HG03066 (cell line): ENCODE measurements around the gene PRKCE.

ENCODE experiments used
- ATAC-seq: cut with Tn5 transposase; IDR thresholded peaks from one replicate; pipeline ENCODE4 v1.9.1; 2021; ENCODE audit warnings: low read depth; ENCODE audit not compliant: unreplicated experiment

The PRKCE gene

DNA sequence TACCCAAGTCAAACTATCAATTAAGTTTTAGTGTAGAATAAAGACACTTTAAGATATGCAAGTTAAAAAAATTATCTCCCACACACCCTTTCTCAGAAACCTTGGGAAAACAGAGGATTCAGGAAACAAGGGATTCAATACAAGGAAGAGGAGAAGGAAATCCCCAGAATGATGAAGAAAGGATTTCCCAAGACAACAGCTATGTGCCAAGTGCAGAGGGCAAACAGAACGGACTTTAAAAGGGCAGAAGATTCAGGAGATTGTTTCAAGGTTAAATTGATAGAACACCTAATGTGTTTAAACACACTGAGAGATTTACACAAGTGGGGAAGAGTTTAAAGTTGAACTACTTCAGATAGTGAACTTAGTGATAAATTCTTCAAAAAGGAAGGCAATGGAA lies 574.3 kb downstream of the PRKCE start:
- no peak for ATAC-seq

DNA sequence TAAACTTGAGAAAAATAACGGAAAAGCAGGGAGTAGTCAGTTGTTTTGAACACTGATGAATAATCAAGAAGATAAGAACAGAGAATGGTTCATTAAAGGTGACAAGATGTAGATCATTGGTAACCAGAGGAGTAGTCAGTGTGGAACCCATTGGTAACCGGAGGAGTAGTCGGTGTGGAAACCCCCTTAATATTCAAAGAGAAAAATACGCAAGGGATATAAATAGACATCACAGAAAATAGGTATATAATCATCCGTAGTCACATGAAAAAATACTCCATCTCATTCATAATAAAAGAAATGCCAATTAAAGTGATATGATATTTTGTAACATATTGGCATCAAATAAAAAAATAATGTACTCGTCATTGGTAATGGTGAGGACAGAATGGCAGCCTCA lies 575.1 kb downstream of the PRKCE start:
- ATAC-seq: no peak

DNA sequence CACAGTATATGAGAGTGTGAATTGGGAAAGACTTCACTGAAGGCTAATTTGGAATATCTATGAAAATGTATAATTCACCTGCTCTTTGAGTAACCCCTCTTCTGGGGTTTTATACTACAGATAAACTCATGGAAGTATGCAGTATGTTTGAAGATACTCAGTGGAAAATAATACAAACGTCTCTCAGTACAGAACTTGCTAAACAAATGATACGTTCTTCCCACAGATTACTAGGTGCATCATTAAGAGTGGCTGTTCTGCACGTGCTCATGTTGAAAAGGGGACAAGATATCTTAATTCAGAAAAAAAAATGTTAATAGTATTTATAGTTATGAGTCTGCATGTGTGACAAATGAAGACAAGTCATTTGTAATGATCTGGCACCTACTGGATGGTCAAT lies 575.5 kb downstream of the PRKCE start:
- no peak for ATAC-seq

DNA sequence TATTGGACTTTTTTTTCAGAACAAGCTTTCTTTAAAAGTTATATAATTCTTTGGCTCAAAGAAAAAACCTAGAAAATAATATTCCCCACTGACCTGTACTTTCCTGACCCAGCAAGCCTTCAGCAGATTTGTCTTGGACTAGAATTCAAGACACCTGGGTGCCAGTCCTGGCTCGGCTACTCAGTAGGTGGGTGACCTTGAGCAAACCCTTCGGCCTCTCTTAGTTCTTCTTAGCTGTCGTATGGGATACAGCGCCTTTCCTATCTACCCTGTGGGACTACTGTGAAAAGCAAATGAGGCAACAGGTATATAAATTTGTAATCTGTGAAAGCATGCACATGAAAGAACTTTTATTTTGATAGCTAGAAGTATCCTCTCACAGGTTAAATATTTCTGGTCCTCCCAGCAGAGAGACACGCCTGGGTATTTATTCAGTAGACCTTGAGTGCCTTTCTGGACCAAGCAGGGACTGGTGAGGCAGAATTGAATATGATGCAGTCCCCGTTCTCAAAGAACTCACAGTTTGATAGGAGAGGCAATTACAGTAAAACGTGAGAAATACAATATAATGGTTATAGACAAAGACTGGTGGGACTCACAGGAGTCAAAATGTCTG lies 576.3 kb downstream of the PRKCE start:
- no peak for ATAC-seq

DNA sequence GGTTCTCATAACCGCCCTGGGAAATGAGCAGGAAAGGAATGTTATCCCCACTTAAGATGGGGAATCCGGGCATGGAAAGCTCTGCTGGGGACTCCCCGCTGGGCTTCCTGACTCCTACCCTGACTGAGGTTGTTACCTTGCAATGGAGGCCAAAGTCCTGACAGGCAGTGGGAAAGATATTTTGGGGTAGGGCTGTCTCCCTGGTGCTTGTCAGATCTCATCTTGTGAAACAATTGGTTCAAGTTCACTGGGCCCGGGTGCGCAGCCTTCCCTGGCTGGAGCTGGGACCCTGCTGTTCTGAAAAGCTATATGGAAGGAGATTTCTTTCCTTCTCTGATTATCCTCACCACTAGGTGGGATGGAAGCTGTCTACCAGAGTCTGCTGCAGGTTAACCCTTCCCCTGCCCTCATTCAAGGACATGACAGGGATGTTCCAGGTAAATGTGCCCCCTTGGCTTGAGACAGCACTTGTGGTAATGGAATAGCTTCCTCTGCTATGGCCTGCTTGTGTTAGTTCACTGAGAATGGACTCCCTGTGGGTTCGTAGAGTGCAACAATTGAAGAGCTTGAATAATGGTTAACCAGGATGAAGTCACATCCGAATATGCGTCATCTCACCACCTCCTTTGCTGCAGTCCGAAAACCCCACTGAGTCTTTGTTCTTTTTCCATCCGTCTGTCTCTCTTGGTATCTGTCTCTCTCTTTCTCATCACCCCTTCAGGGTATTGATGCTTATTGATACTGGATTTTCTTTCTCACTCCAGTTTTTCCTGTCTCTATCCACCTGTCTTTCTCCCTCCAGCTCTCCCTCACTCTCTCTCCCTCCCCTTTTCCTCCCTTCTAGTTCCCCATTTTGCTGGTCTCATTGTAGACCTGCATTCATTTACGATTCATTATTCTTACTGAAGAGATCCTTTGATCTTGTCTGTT lies 577.9 kb downstream of the PRKCE start:
- ATAC-seq: peak; percentile 74

DNA sequence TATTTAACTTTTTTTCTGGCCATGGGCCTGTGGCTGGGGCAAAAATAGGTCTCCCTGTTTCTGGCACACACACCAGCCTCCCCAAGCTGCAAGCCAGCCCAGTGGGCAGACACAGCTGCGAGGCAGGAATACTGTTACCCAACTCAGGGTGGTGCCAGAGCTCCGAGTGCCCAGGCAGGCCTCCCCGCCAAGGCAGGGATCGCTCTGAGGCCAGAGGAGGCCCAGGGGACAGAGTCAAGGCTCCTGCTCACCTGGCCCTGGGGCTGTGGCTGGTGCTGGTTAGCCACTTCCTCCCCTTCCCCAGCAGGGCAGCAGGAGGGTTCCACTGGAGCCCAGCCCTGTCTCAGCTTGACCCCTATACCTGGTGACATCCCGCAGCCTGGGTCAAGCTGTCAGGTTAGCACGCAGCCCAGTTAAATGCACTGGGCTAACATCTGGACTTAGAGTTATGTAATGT lies 578.7 kb downstream of the PRKCE start:
- peak; percentile 45 for ATAC-seq

DNA sequence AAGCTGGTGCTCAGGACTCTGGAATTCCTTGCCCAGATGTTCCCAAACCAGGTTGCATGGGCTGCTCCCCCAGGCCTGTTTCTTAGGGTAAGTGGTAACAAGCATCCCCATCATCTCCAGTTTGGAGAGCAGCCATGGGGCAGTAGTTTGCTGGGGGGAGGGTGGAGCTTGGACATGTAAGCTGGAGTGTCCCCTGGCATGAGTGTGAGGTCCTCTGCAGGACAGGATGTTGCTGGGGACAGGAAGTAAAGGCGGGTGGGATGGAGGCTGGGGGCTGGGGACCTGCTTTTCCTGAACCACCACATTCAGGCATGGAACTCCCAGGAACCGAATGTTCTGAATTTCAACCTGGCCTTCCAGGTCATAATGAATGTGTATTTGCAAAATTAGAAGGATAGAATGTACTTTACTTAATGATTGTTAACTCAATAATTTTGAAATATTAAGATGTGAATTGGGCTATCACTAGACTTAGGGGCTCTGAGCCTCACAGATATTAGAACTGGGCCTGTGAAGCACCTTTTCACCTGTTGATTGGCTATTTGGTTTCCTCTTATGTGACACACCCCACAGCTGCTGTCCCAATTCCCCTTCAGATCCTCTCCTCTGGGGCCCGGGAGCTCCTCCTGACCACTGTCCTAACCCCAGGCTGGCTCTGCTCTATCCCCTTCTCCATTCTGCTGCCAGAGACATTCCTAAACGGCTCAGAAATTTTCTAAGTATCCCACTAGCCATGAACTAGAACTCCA lies 579.4 kb downstream of the PRKCE start:
- no peak for ATAC-seq

DNA sequence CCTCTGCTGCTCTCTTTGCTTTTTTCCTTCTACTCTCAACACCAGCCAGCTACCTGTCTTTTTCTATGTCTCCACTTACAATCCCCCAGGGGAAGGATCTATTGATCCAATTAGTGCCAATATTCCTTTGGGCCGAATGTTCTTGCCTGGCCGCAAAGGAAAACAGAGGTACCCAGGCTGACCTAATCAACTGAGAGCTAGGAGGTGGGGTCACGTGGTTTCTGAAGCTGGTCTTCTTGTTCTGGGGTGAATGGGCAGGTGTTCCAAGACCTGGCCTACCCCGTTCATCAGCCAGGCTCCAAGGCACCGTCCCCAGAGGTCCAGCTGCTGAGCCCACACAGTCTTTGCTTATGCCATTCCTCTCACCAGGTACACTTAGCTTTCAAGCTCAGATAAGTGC lies 580.2 kb downstream of the PRKCE start:
- no peak for ATAC-seq

DNA sequence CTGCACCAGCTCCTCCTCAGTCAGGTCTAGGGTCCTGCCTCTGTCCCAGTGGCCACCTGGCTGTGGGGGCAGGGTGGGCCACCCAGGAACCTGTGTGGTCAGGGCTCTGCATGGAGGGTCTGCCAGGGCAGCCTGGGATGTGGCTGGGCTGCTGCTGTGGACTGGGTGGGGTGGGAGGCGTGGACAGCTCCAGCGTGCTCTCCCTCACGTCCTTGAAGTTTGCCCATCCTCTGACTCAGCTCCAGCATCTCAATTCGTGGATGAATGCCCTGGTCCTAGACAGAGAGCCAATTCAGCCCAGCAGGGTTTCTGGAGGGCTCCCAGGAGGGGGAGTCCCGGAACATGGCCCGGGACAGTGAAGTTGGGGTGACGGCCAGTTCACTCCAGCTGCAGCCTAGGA lies 581.4 kb downstream of the PRKCE start:
- no peak for ATAC-seq

DNA sequence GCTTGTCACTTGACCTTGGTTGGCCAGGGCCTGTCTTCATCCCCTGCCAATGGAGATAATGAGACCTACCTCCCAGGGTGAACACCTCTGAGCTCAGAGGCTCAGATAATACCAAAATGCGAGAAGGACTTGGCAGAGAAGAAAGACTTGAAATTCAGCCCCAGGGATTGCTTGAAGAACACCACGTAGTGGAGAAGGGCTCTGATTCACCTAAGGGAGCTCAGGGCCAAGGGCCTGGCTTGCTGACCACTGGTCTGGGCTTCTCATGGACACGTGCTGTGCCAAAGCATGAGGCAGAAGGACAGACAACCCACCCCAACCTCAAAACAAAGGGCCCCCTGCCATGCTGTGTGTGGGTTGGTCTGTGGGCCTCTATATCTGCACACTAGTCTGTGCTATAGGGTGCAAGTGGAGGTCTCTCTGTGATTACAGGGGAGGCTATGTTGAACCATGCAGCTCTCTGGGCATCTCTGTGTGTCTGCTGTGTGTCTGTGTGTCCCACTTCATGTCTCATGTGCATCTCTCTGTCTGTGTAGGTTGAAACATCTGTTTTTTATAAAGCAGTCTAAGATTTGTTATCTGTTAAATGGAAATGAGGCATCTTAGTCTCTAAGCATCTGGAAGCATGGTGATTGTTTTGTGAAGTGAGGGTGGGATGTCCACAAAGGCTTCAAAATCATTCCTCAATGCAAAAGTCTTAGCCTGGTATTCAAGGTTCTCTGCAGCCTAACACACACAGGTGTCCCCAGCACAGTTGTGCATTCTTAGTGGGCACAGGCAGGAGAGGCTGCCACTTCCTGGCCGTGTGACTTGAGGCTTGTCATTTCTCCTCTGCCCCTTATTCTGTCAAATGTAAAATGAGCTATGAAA lies 584.8 kb downstream of the PRKCE start:
- no peak for ATAC-seq

DNA sequence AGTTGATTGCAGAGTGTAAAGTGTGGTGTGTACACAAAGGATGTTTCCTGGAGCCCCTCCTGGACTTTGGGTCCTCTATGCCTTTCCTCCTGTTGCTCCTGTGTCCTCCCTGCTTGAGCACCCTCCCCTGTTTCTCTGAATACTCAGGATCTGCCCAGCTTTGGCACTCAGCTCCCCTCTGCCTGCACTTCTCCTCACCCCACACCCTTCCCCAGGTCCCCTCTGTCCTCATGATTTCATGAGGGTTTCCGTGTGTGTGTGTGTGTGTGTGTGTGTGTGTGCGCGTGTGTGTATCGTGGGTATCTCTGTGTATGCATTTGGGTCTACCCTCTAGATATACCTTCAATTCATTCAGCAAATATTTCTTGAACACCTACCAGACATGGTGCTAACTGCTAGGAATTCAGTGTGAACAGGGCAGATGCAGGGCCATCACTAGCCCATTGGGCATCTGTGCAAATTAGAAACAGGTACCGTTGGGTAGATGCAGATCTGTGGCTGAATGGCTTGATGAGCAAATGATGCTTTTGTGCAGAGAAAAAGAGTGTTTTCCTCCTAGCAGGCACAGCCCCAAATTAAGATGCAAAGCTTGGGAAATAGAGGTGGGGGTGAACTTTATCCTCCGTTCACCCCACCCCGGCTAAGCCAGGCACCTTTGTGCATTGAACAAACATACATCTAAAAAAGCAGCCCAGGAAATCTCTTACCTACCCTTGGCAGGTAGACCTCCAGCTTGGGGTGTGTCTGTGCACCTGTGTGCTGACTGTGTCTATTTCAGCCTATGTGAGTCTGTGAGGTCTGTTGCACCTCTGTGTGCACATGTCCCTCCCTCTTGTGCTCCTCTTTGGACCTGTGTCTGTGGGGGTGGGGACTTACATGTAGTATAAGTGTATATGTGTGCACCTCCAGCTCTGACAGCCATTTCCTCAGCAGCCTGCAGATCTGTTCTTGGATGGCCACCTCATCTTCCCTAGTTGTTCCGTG lies 585.7 kb downstream of the PRKCE start:
- ATAC-seq: no peak
